HG02885 (cell line): ENCODE results near the gene STEEP1.
A peak's percentile ranks its signal among the peaks of the same experiment; 100 is the strongest.

ENCODE experiments used
- ATAC-seq: cut with Tn5 transposase; IDR thresholded peaks from one replicate; pipeline ENCODE4 v1.9.1; 2021; ENCODE audit warnings: mild to moderate bottlenecking; ENCODE audit not compliant: unreplicated experiment, poor library complexity

STEEP1 gene

GRCh38 chrX:119565107-119565663 lies at the start of gene STEEP1:
STEEP1 (minus strand) TSS chrX:119565409; CDS start chrX:119565355, 54 bp downstream.
- ATAC-seq, result peak; percentile 93

DNA sequence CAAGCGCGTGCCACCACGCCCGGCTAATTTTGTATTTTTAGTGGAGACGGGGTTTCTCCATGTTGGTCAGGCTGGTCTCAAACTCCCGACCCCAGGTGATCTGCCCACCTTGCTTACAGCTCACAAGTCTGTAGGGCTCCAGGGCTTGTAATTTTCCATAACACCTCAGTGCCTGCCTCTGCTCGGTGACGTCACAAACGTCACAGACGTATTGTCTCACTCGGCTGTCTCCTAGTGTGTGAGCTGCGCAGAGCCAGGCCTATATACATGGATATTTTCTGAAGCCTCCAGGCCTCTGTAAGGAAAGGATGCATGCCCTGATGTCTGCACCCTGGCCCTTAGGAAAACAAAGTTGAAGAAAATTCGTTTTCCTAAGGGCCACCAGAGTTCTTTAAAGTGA lies 49.6 kb upstream of the STEEP1 start:
- ATAC-seq, result no peak

DNA sequence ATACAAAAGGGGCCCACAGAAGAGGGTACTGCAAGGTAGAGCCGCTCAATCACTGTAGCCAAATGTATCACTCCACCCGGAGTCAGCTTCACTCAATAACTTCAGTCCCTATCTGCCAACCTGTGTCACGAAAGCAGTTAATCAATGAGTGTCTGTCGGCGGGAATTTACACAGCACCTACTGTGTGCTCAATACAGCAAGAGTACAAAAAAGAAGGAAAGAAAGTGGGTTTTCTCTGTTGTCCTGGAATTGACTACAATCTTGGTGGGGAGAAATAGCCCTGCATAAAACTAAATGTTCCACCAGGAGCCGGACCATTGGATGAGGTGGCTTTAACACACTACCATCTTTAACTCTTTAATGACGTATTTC lies 41.8 kb upstream of the STEEP1 start:
- ATAC-seq, result no peak

DNA sequence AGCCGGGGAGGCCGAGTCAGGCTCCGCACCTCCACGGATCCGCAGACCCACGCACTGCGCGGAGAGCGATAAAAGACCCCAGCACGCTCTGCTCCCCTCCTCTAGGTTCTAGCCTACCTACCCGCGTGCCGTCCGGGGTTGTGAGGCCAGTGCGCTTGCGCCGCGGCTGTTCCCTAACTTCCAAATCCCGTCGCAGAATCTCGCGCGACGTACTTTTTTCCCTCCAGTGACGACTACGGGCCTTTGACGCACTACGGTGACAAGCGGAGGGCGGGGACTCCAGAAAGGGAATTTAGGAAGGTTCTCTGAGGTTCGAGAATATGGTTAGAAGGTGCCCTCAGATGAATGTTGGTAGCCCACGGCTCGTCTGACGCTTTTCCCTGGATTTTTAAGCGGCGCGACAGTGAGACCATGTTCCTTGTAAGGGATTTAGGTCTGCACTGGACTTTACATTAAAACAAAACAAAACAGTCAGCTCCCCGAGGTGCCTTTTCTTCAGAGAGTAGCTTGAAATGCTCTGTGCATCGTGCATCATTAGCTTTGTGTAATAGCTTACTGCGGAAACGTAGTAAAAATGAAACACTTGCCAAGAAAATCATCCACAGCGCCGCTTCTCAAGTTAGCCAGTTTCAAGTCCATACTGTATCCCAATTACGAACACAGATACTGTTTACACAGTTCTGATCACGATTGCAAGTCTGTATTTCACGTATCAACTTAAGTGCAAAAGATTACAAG lies 41.2 kb upstream of the STEEP1 start, which contains the start of gene NKRF:
NKRF (minus strand) TSS at position 145 of the 738 bp plus-strand sequence.
- ATAC-seq, result peak; percentile 75

- peak; percentile 31 for ATAC-seq
These were observed 40.5 kb upstream of the STEEP1 start for GRCh38 chrX:119605464-119606279.

GRCh38 chrX:119604766-119605463 lies 39.7 kb upstream of the STEEP1 start:
- ATAC-seq, result no peak

GRCh38 chrX:119602701-119603255 lies 37.6 kb upstream of the STEEP1 start:
- no peak for ATAC-seq

DNA sequence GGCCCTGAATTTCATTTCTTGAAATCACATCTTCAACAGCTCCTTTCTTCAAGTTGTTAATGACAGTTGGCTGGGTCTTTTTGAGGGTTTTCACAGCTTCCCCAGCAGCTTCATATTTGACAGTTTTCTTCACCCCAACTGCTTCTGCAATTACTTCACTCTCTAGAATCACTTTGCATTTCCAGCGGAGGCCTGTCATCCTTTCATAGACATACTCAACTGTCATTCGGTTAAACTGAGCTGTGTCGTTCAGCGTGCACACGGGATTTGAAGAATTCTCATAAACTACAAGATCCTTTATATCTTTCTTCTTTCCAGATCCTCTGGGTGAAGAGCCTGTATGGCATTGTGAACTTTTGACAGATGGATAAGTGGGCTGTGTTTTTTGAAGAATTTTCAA lies 24.6 kb upstream of the STEEP1 start:
- ATAC-seq, result no peak

DNA sequence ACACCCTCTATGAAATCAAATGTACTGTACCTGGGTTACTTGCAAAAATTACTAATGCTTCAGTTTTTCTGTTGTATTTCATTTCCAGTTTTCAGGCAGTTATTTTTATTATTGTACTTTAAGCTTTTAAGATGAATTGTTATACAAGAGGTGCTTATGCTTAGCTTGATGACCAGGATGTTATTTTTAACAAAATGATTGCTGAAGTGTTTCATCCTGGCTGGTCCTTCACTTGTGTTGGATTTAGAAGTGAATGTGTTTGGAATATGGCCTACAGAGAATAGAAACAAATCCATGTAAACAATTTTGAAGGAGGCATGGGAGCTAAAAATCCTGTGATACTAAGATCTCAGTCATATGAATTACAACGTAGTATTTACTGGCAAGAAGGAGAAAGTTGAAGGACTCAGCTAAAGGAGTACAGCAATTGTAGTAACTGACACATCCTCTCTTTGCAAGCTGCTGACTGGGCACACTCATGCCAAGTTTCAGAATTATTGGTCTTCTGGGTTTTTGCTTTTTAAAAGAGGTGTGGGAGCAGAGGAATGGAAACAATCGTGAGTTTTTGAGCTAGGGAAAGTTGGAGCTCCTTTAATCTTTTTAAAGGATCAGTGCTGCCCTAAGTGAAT lies 18.3 kb upstream of the STEEP1 start:
- no peak for ATAC-seq

DNA sequence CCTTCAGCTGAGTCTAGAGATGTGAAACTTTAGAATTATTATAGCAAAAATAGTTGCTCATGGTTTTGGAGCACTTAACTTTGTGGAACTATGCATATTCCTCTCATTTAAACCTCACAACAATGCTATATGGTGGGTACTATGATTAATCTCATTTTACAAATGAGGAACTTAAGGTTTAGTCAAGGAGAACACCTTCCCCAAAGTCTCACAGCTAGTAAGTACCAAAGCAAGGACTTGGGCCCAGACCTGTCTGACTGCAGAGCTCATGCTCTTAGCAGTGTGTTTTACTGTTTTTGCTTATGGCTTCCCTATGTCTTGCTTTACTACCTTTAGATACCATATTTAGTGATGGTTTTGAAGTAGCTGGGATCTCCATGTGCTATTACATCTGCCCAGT lies 14.2 kb upstream of the STEEP1 start:
- no peak for ATAC-seq

GRCh38 chrX:119574394-119575266 lies 9.4 kb upstream of the STEEP1 start, which contains the start of gene UBE2A:
UBE2A (plus strand) TSS chrX:119574563; CDS start chrX:119574712, 149 bp downstream.
- ATAC-seq, result peak; percentile 82

GRCh38 chrX:119573840-119574393 lies 8.7 kb upstream of the STEEP1 start:
- peak; percentile 17 for ATAC-seq

DNA sequence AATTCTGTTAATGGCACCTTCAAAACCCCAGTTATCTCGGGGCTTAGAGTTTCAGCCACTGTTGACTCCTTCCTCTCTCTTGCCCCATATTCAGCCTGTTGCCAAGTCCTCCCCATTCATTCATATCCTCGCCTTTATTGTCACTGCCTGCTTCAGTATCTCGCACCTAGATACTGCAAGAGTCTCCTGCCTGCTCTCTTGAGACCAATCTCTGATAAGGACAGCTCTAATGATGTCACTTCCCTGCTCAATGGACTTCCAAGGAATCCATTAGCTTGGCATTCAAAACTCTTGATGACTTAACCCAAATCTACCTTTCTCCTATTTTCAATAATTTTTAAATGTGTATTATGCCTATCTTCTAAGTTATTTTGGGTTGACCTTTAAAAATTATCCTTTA lies 8.0 kb upstream of the STEEP1 start:
- ATAC-seq, result no peak

DNA sequence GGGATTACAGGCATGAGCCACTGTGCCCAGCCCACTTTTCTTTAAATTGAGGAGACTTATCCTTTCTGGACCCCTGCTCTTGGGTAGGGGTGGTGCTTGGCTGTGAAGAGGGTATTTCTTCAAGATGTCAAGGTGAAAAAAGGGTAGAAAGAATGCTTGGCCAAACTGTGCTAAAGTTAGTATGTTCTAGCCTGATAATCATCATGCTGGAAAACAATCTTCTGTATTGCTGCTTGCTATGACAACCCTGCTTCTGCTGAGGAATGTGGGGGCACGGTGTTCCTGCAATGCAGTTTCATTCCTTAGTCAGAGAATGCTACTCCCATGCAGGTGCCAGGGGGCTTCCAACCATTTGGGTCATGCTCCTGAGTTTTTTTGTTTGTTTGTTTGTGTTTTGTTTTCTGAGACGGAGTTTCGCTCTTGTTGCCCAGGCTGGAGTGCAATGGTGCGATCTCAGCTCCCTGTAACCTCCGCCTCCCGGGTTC lies 5.2 kb upstream of the STEEP1 start:
- no peak for ATAC-seq

- no peak for ATAC-seq
These were observed 12.7 kb downstream of the STEEP1 start for GRCh38 chrX:119552508-119552907.

DNA sequence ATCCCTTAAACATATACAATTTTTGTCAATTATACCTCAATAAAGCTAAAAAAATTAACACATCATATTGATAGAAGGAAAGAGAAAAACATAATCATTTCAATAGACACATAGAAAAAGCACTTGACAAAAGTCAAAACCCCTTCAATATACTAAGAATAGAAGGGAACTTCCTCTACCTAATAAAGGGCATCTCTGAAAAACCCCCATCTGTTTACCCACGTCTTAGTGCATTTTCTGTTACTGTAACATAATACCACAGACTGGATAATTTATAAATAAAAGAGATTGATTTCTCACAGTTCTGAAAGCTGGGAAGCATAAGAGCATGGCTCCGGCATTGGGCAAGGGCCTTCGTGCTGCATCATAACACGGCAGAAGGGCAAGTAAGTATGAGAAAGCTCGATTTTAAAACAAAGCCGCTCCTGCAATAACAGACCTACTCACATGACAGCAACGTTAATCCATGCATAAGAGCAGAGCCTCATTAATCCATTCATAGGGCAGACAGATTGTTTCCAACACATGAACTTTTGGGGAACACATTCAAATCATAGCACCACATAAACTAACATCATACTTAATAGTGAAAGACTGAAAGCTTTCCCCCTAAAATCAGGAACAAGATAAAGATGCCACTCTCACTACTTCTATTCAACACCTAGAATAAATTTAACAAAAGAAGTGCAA lies 15.7 kb downstream of the STEEP1 start:
- peak; percentile 56 for ATAC-seq

DNA sequence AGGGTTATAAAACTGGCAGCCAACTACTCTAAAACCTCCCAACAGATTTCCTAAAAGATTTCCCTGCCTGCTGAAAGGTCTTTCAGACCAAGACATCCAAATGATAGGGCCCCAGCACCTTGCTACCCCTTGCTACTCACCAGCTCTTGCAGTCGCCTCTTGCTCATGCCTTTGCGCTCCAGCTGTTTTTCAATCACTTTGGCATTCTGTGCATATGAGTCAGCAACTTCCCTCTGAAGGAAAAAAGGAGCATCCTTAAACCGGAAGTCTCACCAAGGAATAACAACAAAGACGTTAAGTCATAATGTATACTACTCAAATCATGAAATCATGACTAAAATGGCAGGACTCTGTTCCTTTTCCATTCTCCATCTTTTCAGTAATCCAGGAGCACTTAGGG lies 24.0 kb downstream of the STEEP1 start:
- no peak for ATAC-seq

GRCh38 chrX:119539872-119540271 lies 25.3 kb downstream of the STEEP1 start:
- ATAC-seq, result no peak
